ENCODE results near the gene FBLN1.

FBLN1 gene

DNA sequence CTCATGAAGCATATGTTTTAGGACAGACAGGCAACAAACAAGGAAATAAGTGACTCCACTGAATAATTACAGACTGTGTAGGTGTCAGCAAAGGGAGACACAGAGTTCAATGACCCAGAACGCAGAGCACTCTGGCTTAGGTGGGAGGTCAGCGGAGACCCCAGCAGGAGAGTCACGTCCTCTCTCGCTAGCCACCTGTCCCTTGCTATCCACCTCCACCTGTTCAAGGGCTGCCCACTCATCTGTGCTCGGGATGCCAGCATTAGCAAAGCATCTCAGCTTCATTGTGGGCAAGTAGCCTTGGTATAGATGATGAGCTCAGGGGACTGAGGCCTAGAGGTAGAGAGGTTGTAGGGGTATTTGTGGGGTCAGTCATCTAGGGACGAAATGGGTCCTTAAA, 147.1 kb downstream of the FBLN1 start:
- TF ChIP-seq, protein P1, sequence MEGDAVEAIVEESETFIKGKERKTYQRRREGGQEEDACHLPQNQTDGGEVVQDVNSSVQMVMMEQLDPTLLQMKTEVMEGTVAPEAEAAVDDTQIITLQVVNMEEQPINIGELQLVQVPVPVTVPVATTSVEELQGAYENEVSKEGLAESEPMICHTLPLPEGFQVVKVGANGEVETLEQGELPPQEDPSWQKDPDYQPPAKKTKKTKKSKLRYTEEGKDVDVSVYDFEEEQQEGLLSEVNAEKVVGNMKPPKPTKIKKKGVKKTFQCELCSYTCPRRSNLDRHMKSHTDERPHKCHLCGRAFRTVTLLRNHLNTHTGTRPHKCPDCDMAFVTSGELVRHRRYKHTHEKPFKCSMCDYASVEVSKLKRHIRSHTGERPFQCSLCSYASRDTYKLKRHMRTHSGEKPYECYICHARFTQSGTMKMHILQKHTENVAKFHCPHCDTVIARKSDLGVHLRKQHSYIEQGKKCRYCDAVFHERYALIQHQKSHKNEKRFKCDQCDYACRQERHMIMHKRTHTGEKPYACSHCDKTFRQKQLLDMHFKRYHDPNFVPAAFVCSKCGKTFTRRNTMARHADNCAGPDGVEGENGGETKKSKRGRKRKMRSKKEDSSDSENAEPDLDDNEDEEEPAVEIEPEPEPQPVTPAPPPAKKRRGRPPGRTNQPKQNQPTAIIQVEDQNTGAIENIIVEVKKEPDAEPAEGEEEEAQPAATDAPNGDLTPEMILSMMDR (IDR thresholded peaks at IDR 0.05; ENCODE audit: unreplicated experiment in 3 of 3) = no peak

DNA sequence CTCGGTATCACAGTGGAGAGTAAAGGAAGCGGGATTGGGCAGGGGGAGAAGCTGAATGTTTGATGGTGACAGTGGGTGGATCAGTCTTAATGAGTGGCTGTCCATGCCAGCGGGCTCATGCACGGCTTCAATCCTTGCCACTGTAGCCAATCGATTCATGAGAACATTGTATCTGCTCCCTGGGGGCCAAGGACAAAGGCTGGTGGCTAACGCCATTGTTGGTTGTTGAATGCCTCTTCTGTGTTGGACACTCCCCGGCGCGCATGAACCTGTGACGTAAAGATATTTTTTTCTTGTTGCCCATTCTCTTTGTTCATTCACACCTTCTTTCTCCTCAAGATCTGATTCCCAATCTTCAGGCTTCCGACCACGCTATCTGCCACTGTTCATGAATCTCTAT, 148.0 kb downstream of the FBLN1 start:
- Mint-ChIP-seq H3K4me3 (no peak overlapping the region), H3K9me3 (peaks cover 2% of the 10 kb centered on the region), H3K27me3 (ENCODE audit: low read depth) (peaks cover 44% of the 10 kb centered on the region), H3K4me1 (peaks cover 13% of the 10 kb centered on the region), H3K36me3 (ENCODE audit: low read depth) (no peaks in the 10 kb centered on the region), H3K27ac (no peak overlapping the region)
- TF ChIP-seq, protein P1 (IDR thresholded peaks at IDR 0.05; ENCODE audit: unreplicated experiment in 3 of 3) = no peak

More for the DNA sequence above, 147.1 kb downstream of the FBLN1 start:
- H3K9me3 Mint-ChIP-seq = peaks cover 2% of the 10 kb centered on the region
- no peaks in the 10 kb centered on the region for H3K36me3 Mint-ChIP-seq (ENCODE audit: low read depth)
- H3K27ac Mint-ChIP-seq = no peak overlapping the region
- no peak overlapping the region for H3K4me3 Mint-ChIP-seq
- peaks cover 51% of the 10 kb centered on the region for H3K27me3 Mint-ChIP-seq (ENCODE audit: low read depth)
- peaks cover 13% of the 10 kb centered on the region for H3K4me1 Mint-ChIP-seq

Measured in nephron (organoid).